Measurements from ENCODE around the gene QSOX2.

The QSOX2 gene

DNA sequence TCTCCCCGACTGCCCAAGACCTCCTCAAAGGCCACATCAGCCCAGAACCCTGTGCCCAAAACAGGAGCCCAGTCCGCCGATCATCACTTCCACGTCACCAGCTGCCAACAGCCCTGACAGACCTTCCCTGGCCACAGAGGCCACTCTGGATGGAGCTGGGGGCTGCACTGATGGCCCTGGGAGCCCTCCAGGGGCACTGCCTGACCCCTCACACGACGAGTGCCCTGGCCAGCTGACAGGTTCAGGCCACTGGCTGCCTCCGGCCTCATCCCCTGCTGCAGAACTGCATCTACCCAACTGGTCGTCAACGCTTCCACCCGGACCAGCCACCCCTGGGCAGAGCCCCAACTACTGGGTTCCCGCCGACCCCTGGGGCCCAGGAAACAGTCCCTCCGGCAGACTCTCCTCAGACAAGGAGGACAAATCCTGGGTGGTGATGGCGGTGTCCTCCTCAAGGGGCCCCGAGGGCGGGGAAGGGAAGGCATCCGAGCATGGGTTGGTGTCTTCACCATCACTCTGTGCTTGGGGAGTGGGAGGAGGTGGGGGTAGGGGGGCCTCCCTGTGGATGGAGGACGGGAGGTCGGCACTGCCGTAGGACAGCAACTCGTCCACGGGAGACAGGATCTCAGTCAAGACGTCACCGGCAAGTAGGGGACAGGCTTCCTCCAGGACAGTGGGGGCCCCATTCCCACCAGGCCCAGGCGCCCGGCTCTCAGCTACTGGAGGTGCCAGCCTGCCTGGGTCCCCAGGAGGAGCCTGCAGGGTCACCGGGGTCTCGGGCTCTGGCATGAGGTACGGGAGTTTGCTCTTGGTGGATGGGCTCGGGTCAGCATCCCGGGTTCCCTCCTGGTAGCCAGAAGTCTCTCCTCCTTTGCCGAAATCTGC is 7.9 kb upstream of the QSOX2 start:
- DNase-seq (ENCODE audit: low read depth), result no peak
- TF ChIP-seq, protein P1, sequence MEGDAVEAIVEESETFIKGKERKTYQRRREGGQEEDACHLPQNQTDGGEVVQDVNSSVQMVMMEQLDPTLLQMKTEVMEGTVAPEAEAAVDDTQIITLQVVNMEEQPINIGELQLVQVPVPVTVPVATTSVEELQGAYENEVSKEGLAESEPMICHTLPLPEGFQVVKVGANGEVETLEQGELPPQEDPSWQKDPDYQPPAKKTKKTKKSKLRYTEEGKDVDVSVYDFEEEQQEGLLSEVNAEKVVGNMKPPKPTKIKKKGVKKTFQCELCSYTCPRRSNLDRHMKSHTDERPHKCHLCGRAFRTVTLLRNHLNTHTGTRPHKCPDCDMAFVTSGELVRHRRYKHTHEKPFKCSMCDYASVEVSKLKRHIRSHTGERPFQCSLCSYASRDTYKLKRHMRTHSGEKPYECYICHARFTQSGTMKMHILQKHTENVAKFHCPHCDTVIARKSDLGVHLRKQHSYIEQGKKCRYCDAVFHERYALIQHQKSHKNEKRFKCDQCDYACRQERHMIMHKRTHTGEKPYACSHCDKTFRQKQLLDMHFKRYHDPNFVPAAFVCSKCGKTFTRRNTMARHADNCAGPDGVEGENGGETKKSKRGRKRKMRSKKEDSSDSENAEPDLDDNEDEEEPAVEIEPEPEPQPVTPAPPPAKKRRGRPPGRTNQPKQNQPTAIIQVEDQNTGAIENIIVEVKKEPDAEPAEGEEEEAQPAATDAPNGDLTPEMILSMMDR (conservative IDR thresholded peaks at IDR 0.05; ENCODE audit: low read depth, low read length), result no peak
- H3K4me3 ChIP-seq (ENCODE audit: low read length), result no peak overlapping the region

DNA sequence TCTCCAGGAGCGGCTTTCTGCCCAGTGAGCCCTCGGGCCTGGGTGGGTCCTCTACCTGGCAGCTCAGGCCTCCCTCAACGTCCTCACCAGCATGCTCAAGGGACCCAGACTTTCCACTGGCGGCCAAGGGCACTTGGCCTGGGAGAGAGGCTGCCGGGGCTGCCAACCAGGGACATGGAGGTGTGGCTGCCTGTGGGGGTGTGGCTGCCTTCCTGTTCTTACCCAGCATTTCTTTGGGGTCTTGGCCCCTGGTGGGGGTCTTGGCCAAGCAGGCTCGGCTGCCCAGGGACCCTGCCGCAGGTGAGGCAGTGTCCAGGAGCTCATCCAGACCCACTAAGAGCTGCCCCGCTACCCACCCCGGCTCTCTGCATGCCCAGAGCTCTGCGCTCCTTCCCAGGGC is 7.2 kb upstream of the QSOX2 start:
- H3K4me3 ChIP-seq (ENCODE audit: low read length), result no peak overlapping the region
- TF ChIP-seq, protein P1 (conservative IDR thresholded peaks at IDR 0.05; ENCODE audit: low read depth, low read length), result no peak
- DNase-seq (ENCODE audit: low read depth), result no peak

DNA sequence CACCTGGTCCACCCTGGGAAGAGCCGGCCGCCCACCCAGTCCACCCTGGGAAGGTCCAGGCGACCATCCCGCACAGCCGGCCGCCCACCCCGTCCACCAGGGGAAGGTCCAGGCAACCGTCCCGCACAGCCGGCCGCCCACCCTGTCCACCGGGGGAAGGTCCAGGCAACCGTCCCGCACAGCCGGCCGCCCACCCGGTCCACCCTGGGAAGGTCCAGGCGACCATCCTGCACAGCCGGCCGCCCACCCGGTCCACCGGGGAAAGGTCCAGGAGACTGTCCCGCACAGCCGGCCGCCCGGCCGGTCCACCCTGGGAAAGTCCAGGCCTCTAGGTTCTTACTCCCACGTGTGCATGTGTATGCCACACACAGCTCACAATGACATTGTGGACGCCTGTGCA is 6.7 kb upstream of the QSOX2 start:
- H3K4me3 ChIP-seq (ENCODE audit: low read length), result no peak overlapping the region
- TF ChIP-seq, protein P1 (conservative IDR thresholded peaks at IDR 0.05; ENCODE audit: low read depth, low read length), result no peak
- no peak for DNase-seq (ENCODE audit: low read depth)

DNA sequence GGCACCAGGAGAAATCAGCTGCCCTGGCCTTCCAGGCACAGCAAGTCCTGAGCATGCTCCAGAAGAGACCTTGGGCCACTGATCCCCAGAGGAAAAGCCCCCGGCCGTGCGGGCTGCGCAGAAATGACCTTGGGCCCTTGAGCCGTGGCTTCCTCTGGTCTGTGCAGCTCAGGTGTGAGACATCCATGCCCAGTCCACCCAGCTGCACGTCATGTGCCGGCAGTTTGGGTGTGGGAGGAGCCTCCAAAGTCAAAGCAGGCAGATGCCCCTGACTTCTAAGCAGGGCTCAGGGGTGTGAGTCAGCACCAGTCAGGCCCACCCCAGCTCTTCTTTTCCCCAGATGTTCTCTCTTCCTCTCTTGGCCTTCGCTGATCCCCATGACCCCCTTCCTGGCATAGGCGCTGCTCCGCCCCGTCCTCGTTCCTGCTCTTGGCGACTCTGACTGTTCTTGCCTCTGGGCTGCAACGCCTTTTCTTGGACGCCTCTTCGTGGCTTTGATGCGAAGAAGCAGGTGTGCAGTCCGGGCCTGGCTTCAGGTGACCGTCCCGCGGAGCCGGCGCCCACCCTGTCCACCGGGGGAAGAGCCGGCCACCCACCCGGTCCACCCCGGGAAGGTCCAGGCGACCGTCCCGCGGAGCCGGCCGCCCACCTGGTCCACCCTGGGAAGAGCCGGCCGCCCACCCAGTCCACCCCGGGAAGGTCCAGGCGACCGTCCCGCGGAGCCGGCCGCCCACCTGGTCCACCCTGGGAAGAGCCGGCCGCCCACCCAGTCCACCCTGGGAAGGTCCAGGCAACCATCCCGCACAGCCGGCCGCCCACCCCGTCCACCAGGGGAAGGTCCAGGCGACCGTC is 5.9 kb upstream of the QSOX2 start:
- TF ChIP-seq, protein P1 (conservative IDR thresholded peaks at IDR 0.05; ENCODE audit: low read depth, low read length), result no peak
- no peak overlapping the region for H3K4me3 ChIP-seq (ENCODE audit: low read length)
- DNase-seq (ENCODE audit: low read depth), result no peak

DNA sequence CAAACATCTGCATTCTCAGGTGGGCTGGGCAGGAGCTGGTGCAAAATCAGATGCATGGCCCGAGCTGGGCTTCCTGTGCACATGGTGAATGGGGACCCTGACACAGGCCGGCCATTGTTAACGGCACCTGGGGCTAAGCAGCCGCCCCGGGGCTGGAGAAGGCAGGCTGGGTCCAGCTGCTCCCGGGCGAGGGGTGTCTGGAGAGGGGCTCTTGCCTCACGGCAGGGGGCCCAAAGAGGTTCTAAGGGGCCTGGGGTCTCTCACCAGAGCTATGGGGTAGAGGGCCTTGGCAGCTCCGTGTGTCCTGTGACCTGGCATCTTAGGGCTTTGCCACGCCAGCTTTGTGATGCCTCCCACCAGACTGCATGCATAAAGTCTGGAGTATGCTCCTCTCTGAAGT is 5.1 kb upstream of the QSOX2 start:
- TF ChIP-seq, protein P1 (conservative IDR thresholded peaks at IDR 0.05; ENCODE audit: low read depth, low read length), result no peak
- DNase-seq (ENCODE audit: low read depth), result no peak
- no peak overlapping the region for H3K4me3 ChIP-seq (ENCODE audit: low read length)

DNA sequence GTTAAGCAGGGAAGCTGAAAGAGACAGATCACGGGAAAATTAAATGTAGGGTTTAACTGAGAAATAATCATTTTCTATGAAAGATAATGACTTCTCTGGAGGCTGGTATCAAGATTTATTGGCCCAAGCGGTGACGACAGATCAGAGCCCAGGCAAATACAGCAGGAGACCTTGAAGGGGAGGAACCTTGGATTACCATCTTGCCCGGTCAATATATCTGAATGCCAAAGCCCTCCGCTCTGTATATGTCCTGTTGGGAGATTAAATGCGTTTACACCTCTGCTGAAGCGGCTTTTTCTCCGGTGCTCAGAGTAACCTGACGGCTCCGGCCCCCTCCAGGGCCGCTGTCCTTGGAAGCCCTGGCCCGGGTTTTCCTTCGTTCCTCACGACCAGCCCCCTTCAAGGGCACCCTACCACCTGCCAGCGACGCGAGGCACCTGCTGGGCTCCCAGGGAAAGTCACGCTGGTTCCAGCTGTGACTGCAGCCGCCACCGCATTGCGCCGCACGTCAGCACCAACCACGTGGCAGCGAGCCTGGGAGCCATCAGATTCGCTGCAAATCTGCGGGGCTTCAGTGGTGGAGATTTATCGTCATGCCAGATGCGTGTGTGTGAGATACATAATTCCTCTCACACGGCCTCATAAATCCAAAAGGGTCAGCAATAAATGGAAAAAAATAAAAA is 4.4 kb upstream of the QSOX2 start:
- no peak for DNase-seq (ENCODE audit: low read depth)
- TF ChIP-seq, protein P1 (conservative IDR thresholded peaks at IDR 0.05; ENCODE audit: low read depth, low read length), result no peak
- no peak overlapping the region for H3K4me3 ChIP-seq (ENCODE audit: low read length)
